HG03159 (cell line): ENCODE results near the gene SMIM10L1.
A peak's percentile ranks its signal among the peaks of the same experiment; 100 is the strongest.

Experiments used
- ATAC-seq: cut with Tn5 transposase; IDR thresholded peaks from one replicate; pipeline ENCODE4 v1.9.1; 2021; ENCODE audit warnings: mild to moderate bottlenecking, moderate library complexity; ENCODE audit not compliant: unreplicated experiment

The SMIM10L1 gene

DNA sequence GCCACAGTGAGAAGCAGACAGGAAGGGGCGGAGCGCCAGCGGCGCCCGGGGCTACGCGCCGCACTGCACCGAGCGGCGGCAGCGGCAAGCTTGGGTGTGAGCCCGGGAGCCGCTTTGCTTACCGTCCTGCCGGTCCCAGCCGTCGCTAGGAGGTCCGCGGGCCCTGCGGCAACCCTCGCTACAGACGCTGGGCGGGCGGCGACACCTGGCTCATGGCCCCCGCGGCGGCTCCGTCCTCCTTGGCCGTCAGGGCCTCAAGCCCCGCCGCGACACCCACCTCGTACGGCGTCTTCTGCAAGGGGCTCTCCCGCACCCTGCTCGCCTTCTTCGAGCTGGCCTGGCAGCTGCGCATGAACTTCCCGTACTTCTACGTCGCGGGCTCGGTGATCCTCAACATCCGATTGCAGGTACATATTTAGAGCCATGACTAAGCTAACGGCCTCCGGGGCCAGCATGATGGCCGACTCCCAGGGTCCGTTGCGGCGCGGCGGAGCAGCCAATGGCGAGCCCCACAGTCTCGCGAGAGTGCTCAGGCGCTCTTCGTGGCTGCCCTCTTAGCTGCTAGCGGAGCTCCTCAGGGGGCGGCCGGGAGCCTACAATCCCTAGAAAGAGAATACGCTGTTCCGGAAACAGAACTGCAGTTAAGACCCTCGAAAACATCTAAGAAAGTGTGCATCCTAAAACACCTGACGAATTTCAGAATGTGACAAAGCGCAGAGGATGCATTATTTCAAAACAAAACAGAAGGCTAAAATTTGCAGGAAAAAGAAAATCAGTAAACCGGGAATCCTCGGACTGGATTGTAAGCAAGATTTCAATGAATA is at the start of gene SMIM10L1:
Gene SMIM10L1 (plus strand): TSS at position 50 of the 824 bp plus-strand sequence. CDS start 163 bp downstream, at position 213.
- ATAC-seq: peak; percentile 95

DNA sequence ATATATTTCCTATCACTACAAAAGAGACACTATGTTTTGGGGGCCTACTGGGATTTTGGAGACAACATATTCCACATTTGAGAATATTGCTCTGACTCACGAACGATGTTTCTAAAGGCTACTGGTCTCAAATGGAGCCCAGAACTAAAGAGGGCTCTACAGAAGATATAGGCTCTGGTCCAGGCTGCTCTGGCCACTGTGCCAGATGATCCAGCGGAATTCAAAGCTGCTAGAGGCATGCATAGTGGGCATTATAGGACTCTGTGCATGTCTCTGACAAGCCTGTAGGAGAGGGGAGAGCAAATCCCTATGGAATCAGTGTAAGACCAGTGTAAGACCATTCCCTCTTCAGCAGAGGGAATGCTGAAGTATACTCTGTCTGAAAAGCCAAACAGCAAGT is 40.6 kb upstream of the SMIM10L1 start:
- no peak for ATAC-seq

DNA sequence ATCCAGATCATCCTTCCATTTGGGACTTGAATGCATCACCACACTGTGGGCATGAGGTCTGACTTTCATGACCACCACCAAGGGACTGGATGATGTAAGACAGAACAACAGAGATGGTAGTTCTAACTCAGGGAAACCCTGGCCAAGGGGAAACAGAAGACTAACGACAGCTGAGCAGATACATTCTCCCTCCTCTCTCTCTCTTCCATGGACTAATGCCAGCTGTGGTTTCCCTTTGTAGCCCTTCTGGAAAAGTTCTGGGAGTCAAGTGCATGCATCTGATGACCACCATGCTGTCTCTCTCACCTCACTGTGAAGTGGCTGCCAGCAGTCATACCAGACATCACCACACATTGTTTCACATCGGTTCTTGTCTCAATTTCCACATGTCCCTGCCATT is 40.0 kb upstream of the SMIM10L1 start:
- no peak for ATAC-seq

DNA sequence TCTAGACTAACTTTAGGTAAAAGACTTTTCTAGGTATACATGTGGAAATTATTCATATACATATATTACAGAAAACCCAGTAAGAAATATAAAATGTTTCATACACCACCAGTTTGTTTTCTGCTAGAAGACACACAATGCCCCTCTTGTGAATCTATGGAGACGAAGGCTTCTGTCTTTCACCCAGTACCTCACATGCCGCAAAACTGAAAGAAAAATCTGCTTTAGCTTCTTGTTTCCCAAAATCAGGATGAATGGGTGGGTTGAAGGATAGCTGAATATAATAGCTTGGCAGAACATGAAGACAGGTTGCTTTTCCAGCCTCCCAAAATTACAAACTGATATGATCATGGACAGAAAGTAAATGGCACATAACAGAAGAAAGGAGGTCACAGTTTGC is 37.8 kb upstream of the SMIM10L1 start:
- ATAC-seq: no peak

DNA sequence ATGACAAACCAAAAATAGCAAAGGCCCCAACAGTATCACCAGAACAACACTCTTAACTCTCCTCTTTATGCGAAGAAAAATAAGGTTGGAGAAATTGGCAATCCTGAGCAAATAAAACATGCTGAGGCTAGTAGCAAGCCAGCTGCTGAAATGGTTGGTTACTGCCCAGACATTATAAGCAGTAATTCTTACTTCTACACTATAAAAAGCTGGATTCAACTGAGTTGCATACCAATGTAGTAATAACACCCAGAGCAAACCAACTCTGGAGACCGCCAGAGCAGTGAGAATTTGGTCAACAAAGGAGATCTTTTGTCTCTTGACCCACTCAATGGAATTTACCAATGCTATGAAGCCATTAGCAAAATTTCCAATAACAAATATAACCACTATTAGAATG is 37.2 kb upstream of the SMIM10L1 start:
- no peak for ATAC-seq

DNA sequence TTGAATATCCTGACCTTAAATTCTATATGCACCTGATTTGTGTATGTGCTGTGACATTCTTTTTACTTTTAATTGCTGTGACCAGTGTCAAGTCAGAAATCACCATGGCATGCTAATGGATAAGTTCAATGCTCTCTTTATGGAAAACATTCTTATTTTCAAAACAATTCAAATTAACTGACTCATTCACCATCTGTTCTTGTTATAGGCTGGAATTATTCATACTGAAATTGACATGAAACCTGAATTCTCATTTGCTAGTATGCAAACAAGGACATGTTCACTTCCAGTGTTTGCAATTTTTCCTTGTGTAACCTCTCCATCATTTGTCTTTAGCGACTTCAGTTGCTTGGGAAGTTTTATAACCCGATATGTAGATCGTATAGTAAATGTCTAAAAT is 36.7 kb upstream of the SMIM10L1 start, which contains the start of gene TAS2R30:
Gene TAS2R30 (minus strand): TSS at position 340 of the 400 bp plus-strand sequence. CDS start 400 bp downstream, outside the sequence.
- ATAC-seq: no peak

DNA sequence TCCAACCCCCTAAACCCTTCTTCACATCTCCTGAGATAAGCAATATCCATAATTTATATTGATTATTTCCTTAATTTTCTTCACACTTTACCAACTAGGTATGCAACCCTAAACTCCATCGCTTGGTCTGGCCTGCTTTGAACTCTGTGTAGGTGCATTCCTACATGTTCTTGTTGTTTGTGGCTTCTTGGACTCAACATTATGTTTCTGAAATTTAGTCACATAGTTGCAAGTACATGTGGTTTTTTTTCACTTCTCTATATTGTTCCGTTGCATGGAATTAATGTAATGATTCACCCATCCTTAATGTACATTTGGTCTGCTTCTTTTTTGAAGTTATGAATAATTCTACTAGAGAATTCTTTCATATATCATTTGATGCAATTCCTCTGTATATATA is 34.9 kb upstream of the SMIM10L1 start:
- peak; percentile 66 for ATAC-seq

- no peak for ATAC-seq
Observed at GRCh38 chr12:11143352-11143751, 27.6 kb upstream of the SMIM10L1 start.

DNA sequence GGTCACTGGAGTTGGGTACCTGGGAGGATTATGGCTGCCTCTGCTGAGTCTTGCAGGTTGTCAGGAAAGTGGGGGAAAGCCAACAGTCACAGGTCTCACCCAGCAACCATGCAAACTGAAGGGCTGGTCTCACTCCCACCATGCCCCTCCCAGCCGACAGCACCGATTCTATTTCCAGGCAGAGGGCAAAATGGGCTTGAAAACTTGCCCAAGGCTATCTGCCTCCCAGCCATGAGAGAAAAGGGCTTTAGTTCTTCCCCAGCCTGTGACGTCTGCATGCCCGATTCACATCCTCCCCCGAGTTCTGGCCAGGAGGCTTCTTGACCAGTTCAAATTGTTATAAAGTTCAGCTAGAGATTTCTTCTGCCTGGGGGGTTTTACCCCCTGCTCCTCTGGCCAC is 26.7 kb upstream of the SMIM10L1 start:
- no peak for ATAC-seq

GRCh38 chr12:11147420-11147819 is 23.6 kb upstream of the SMIM10L1 start:
- no peak for ATAC-seq

GRCh38 chr12:11150832-11151231 is 20.2 kb upstream of the SMIM10L1 start:
- no peak for ATAC-seq

- no peak for ATAC-seq
Observed at GRCh38 chr12:11152725-11153124, 18.3 kb upstream of the SMIM10L1 start.

DNA sequence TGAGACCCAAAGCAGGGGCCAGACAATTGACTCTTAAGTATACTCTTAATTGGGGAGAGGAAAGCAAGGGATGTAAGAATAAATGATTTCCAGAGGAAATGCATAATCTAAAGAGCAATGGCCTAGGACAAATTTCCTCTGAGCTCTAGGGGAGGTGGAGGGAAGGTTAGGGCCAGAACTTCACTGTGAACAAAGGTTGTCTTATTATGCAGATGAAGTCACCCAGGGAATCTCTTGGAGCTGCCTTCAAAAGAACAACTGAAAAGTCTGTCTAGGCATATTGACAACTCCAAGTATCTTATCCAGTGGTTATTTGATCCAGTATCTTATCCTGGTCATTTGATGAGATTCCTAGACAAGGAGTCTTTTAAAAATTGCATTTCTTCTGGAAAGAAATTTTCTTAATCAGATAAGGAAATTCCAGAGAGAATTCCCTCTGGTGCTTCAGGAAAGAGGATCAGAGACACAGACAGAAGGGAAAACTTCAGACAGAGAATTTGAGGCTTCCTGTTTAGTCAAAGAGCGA is 16.5 kb upstream of the SMIM10L1 start:
- ATAC-seq: no peak

- no peak for ATAC-seq
Observed at GRCh38 chr12:11158885-11159444, 12.0 kb upstream of the SMIM10L1 start.

DNA sequence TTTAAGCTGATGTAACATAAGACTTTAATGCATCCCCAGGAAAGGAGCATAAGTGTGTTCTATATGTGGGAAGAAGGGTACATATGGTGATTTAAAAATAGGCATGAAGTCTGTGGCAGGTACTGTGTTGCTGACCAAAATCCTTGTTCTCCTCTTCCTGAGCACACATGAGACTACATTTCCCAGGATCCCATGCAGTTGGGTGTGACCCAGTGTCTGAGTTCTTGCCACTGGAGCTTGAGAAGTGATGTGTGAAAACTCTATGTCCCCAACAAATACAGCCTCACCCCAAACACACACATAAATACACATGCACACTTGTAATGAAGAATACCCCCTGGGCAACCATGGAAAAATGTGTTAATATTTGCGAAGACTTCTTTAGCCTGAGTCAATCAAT is 8.5 kb upstream of the SMIM10L1 start:
- no peak for ATAC-seq

- ATAC-seq: no peak
Observed at GRCh38 chr12:11164384-11164783, 6.6 kb upstream of the SMIM10L1 start.

- ATAC-seq: no peak
Observed at GRCh38 chr12:11166300-11166699, 4.7 kb upstream of the SMIM10L1 start.

GRCh38 chr12:11170810-11171144 is 217 bp upstream of the SMIM10L1 start:
- no peak for ATAC-seq

DNA sequence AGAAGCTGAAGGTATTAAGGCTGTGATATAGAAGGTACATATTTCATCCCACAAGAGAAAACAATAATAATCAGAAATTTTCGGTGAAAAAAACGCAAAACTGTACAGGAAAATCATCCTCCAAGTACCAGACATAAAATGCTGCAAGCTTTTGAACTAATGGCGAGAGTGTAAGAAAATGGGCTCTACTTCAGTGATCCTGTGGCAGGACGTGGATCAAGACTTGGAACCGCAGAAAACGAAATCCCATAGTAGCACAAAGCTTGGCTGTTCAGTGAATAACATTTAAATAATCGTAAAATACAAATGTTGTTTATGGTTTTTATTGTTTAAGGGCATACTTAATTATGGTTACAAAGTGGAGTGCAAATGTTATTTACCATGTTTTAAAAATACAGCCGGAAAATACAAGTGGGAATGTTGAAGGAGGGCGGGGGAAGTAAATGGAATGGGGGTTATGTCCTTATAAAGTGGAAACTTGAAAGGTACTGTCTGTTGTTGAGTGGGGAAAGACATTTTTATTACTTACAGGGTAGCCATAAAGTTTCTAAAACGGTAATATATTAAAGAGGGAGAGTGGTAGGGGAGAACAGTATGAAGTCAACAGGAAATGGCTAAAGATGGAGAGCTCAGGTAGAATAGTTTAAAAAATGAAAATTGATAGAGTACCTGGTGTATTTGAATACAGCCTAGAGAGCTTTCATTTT is 1.1 kb downstream of the SMIM10L1 start:
- ATAC-seq: no peak

- ATAC-seq: no peak
Observed at GRCh38 chr12:11174022-11174421, 3.0 kb downstream of the SMIM10L1 start.

GRCh38 chr12:11178250-11178649 is 7.3 kb downstream of the SMIM10L1 start:
- no peak for ATAC-seq

- ATAC-seq: no peak
Observed at GRCh38 chr12:11182529-11182928, 11.5 kb downstream of the SMIM10L1 start.
